ENCODE data around the gene FSCN2. TPM values are rescaled to one million over a fixed set of nuclear protein-coding genes. Genes with fewer than 3 reads are reported as not detected.
A peak's percentile ranks its signal among the peaks of the same experiment; 100 is the strongest.

FSCN2 gene
- polyA plus RNA-seq, 1 donor (not counting 4 experiments of a cell fraction or from before 2014, with no cell fraction given), result not detected

- no peak overlapping the region for H2AFZ ChIP-seq (ENCODE audit: control insufficient read depth, low read length)
- dilution Hi-C loops (cut with MboI; ENCODE audit: extremely low pct_ligation_motif_present, low sequenced_read_pairs), result no loop called here
- FAIRE-seq (no peak), DNase-seq (ENCODE audit: low read depth, low spot score) (no peak)
- H3K9me1 ChIP-seq (ENCODE audit: control insufficient read depth, extremely low read depth, insufficient read depth, low read length), result no peaks in the 10 kb centered on the region
- no peak overlapping the region for H3K4me3 ChIP-seq (ENCODE audit: control insufficient read depth in 2 of 3, extremely low read depth in 1 of 3, insufficient read depth in 2 of 3, low read depth in 1 of 3, low read length in 3 of 3)
- no peaks in the 10 kb centered on the region for H3K4me1 ChIP-seq (ENCODE audit: control insufficient read depth, extremely low read depth, insufficient read depth, low read length)
- TF ChIP-seq, protein P1, sequence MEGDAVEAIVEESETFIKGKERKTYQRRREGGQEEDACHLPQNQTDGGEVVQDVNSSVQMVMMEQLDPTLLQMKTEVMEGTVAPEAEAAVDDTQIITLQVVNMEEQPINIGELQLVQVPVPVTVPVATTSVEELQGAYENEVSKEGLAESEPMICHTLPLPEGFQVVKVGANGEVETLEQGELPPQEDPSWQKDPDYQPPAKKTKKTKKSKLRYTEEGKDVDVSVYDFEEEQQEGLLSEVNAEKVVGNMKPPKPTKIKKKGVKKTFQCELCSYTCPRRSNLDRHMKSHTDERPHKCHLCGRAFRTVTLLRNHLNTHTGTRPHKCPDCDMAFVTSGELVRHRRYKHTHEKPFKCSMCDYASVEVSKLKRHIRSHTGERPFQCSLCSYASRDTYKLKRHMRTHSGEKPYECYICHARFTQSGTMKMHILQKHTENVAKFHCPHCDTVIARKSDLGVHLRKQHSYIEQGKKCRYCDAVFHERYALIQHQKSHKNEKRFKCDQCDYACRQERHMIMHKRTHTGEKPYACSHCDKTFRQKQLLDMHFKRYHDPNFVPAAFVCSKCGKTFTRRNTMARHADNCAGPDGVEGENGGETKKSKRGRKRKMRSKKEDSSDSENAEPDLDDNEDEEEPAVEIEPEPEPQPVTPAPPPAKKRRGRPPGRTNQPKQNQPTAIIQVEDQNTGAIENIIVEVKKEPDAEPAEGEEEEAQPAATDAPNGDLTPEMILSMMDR (optimal IDR thresholded peaks at IDR 0.05 in 1 of 3, IDR thresholded peaks at IDR 0.05 in 1 of 3, conservative IDR thresholded peaks at IDR 0.05 in 1 of 3; ENCODE audit: extremely low read depth in 1 of 3, insufficient read depth in 2 of 3, low read length in 3 of 3), result no peak
- no peak for TF ChIP-seq EZH2 (IDR thresholded peaks at IDR 0.05; ENCODE audit: low read length)
- no peaks in the 10 kb centered on the region for H3K36me3 ChIP-seq (ENCODE audit: control insufficient read depth in 2 of 2, extremely low read depth in 1 of 2, insufficient read depth in 2 of 2, low read length in 2 of 2)
- H3K9me3 ChIP-seq (ENCODE audit: control insufficient read depth, low read depth, low read length), result no peaks in the 10 kb centered on the region
- H3K9ac ChIP-seq (ENCODE audit: control insufficient read depth, extremely low read depth, insufficient read depth, low read length), result no peak overlapping the region
- H3K79me2 ChIP-seq (ENCODE audit: control insufficient read depth, insufficient read depth, low read length), result no peaks in the 10 kb centered on the region
- H4K20me1 ChIP-seq (ENCODE audit: control insufficient read depth, extremely low read depth, insufficient read depth, low read length), result peaks cover 4% of the 10 kb centered on the region
- H3K4me2 ChIP-seq (ENCODE audit: control insufficient read depth, extremely low read depth, insufficient read depth, low read depth, low read length), result no peak overlapping the region
- peaks cover 17% of the 10 kb centered on the region for H3K27me3 ChIP-seq (ENCODE audit: control insufficient read depth, extremely low read depth, insufficient read depth, low read length)
- no peak overlapping the region for H3K27ac ChIP-seq (ENCODE audit: control insufficient read depth, insufficient read depth, low read length)
These were observed 24.6 kb upstream of the FSCN2 start for GRCh38 chr17:81503619-81504018.

- FAIRE-seq (peak; percentile 17), DNase-seq (ENCODE audit: low read depth, low spot score) (no peak)
- Histone ChIP-seq H3K27me3 (ENCODE audit: control insufficient read depth, extremely low read depth, insufficient read depth, low read length) (no peaks in the 10 kb centered on the region), H3K4me2 (ENCODE audit: control insufficient read depth, extremely low read depth, insufficient read depth, low read depth, low read length) (peak overlapping the region; percentile 87), H3K4me1 (ENCODE audit: control insufficient read depth, extremely low read depth, insufficient read depth, low read length) (peaks cover 4% of the 10 kb centered on the region), H4K20me1 (ENCODE audit: control insufficient read depth, extremely low read depth, insufficient read depth, low read length) (peaks cover 37% of the 10 kb centered on the region), H2AFZ (ENCODE audit: control insufficient read depth, low read length) (no peak overlapping the region), H3K9me3 (ENCODE audit: control insufficient read depth, low read depth, low read length) (peaks cover 2% of the 10 kb centered on the region), H3K4me3 (ENCODE audit: control insufficient read depth in 2 of 3, extremely low read depth in 1 of 3, insufficient read depth in 2 of 3, low read depth in 1 of 3, low read length in 3 of 3) (no peak overlapping the region), H3K9me1 (ENCODE audit: control insufficient read depth, extremely low read depth, insufficient read depth, low read length) (no peaks in the 10 kb centered on the region), H3K9ac (ENCODE audit: control insufficient read depth, extremely low read depth, insufficient read depth, low read length) (no peak overlapping the region), H3K36me3 (ENCODE audit: control insufficient read depth in 2 of 2, extremely low read depth in 1 of 2, insufficient read depth in 2 of 2, low read length in 2 of 2) (peaks cover 20 to 29% of the 10 kb centered on the region in 2 experiments), H3K27ac (ENCODE audit: control insufficient read depth, insufficient read depth, low read length) (no peak overlapping the region), H3K79me2 (ENCODE audit: control insufficient read depth, insufficient read depth, low read length) (peaks cover 26% of the 10 kb centered on the region)
- TF ChIP-seq, protein P1 (optimal IDR thresholded peaks at IDR 0.05 in 1 of 3, IDR thresholded peaks at IDR 0.05 in 1 of 3, conservative IDR thresholded peaks at IDR 0.05 in 1 of 3; ENCODE audit: extremely low read depth in 1 of 3, insufficient read depth in 2 of 3, low read length in 3 of 3), result no peak
- TF ChIP-seq EZH2 (IDR thresholded peaks at IDR 0.05; ENCODE audit: low read length), result no peak
- dilution Hi-C loops (cut with MboI; ENCODE audit: extremely low pct_ligation_motif_present, low sequenced_read_pairs), result no loop called here
These were observed 19.5 kb upstream of the FSCN2 start for GRCh38 chr17:81508639-81509206.
